IMR-90 (cell line): ENCODE measurements around the gene CDC34.
A peak's percentile ranks its signal among the peaks of the same experiment; 100 is the strongest.

Source experiments
- BHLHE40 ChIP-seq: fragments of 150-350 bp; IDR thresholded peaks from 2 replicates; pipeline ENCODE4 v1.6.1; 2016; ENCODE audit warnings: mild to moderate bottlenecking, low read depth, low read length
- FOS ChIP-seq: fragments of 150-350 bp; IDR thresholded peaks from 2 replicates; pipeline ENCODE4 v1.6.1; 2016; ENCODE audit warnings: low read depth, low read length
- MAFK ChIP-seq: IDR thresholded peaks from 2 replicates; pipeline ENCODE4 v1.6.1; 2012; ENCODE audit warnings: low read depth, low read length, improper control_type of control experiment
- MXI1 ChIP-seq: IDR thresholded peaks from 2 replicates; pipeline ENCODE4 v1.6.1; 2012; ENCODE audit warnings: low read depth, mild to moderate bottlenecking, low read length, moderate library complexity, borderline replicate concordance
- POLR2A ChIP-seq: IDR thresholded peaks from 2 replicates; pipeline ENCODE4 v1.6.1; 2012; ENCODE audit warnings: mild to moderate bottlenecking, low read depth, low read length
- RAD21 ChIP-seq: IDR thresholded peaks from 2 replicates; pipeline ENCODE4 v1.6.1; 2012; ENCODE audit warnings: low read length, improper control_type of control experiment
- RFX5 ChIP-seq: IDR thresholded peaks from 2 replicates; pipeline ENCODE4 v1.8.0; 2012; ENCODE audit warnings: low read depth, mild to moderate bottlenecking, low read length, moderate library complexity
- SMC3 ChIP-seq: fragments of 150-350 bp; IDR thresholded peaks from 2 replicates; pipeline ENCODE4 v1.6.1; 2016; ENCODE audit warnings: low read depth, mild to moderate bottlenecking, antibody characterized with exemption, low read length, moderate library complexity
- TF ChIP-seq, protein P1 (sequence below): conservative IDR thresholded peaks from 2 replicates; pipeline ENCODE4 v1.5.1; 2012; ENCODE audit warnings: mild to moderate bottlenecking, low read depth, low read length, improper control_type of control experiment
- TF ChIP-seq, protein P2 (sequence below): fragments of 150-350 bp; IDR thresholded peaks from 2 replicates; pipeline ENCODE4 v1.6.1; 2016; ENCODE audit warnings: low read depth, mild to moderate bottlenecking, low read length, moderate library complexity, borderline replicate concordance

DNA sequence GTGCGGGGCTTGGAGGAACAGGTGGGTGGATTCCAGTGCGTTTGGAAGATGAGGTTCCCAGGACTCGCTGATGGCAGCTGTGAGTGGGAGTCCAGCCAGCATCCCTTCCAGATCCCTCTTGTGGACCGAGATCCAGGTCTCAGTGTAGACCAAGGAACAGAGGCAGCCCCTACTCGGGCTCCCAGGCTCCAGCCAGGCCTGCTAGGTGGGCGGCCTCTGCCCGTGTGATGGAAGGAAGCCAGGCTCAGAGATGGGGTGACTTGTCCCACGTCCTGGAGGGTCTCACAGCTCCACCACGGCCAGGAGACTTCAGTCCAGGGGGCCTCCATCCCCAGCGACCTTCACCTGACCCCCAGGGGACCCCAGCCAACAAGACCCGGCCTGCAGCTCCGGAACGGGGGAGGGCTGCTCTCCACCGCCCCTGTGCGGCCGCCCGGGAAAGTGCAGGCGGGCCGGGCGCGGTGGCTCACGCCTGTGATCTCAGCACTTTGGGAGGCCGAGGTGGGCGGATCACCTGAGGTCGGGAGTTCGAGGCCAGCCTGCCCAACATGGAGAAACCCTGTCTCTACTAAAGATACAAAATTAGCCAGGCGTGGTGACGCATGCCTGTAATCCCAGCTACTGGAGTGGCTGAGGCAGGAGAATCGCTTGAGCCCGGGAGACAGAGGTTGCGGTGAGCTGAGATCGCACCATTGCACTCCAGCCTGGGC is 36.0 kb upstream of the CDC34 start:
- TF ChIP-seq, protein P1, sequence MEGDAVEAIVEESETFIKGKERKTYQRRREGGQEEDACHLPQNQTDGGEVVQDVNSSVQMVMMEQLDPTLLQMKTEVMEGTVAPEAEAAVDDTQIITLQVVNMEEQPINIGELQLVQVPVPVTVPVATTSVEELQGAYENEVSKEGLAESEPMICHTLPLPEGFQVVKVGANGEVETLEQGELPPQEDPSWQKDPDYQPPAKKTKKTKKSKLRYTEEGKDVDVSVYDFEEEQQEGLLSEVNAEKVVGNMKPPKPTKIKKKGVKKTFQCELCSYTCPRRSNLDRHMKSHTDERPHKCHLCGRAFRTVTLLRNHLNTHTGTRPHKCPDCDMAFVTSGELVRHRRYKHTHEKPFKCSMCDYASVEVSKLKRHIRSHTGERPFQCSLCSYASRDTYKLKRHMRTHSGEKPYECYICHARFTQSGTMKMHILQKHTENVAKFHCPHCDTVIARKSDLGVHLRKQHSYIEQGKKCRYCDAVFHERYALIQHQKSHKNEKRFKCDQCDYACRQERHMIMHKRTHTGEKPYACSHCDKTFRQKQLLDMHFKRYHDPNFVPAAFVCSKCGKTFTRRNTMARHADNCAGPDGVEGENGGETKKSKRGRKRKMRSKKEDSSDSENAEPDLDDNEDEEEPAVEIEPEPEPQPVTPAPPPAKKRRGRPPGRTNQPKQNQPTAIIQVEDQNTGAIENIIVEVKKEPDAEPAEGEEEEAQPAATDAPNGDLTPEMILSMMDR, result peak; percentile 54
- TF ChIP-seq POLR2A (no peak), MAFK (no peak), MXI1 (no peak), FOS (no peak), RFX5 (no peak), SMC3 (0 out of 2 replicates have a peak, but pooled peaks have one; percentile 18), BHLHE40 (no peak), RAD21 (peak; percentile 29)
- TF ChIP-seq, protein P2, sequence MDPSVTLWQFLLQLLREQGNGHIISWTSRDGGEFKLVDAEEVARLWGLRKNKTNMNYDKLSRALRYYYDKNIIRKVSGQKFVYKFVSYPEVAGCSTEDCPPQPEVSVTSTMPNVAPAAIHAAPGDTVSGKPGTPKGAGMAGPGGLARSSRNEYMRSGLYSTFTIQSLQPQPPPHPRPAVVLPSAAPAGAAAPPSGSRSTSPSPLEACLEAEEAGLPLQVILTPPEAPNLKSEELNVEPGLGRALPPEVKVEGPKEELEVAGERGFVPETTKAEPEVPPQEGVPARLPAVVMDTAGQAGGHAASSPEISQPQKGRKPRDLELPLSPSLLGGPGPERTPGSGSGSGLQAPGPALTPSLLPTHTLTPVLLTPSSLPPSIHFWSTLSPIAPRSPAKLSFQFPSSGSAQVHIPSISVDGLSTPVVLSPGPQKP, result no peak
